ENCODE results near the gene PMPCA. TPM values are rescaled to one million over a fixed set of nuclear protein-coding genes. Genes with fewer than 3 reads are reported as not detected.

PMPCA gene
- total RNA-seq, 1 experiment from 2014 or later = 54.9 TPM

DNA sequence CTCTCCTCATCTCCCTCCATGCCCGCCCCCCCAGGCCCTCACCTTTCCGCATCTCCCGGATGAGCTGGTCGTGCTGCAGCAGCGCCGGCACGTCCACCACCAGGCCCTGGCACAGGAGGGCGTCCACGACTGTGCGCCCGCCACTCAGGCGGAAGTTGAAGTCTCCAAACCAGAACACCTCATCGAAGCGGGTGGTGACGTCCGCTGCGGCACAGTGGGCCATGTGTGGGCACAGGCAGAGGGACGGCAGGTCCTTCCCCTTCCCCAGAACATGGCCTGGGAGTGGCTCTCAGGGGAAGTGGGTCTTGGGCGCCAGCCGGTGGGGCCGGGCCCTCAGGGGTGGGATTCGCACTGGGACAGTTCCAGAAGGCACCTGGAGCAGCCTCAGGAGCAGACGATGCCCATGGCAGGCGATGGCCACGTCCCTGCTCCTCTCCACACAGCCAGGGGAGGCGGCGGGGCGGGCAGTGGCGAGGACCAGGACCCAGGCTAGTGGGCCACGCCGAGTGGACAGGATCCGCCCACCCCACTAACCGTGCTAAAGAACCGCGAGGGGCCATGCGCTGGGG, 21.4 kb downstream of the PMPCA start:
- no peak for TF ChIP-seq EZH2phosphoT487 (IDR thresholded peaks at IDR 0.05; ENCODE audit: borderline replicate concordance, low read length)
- no peak for TF ChIP-seq EZH2 (IDR thresholded peaks at IDR 0.05; ENCODE audit: low read length, unreplicated experiment)
- TF ChIP-seq, protein P1, sequence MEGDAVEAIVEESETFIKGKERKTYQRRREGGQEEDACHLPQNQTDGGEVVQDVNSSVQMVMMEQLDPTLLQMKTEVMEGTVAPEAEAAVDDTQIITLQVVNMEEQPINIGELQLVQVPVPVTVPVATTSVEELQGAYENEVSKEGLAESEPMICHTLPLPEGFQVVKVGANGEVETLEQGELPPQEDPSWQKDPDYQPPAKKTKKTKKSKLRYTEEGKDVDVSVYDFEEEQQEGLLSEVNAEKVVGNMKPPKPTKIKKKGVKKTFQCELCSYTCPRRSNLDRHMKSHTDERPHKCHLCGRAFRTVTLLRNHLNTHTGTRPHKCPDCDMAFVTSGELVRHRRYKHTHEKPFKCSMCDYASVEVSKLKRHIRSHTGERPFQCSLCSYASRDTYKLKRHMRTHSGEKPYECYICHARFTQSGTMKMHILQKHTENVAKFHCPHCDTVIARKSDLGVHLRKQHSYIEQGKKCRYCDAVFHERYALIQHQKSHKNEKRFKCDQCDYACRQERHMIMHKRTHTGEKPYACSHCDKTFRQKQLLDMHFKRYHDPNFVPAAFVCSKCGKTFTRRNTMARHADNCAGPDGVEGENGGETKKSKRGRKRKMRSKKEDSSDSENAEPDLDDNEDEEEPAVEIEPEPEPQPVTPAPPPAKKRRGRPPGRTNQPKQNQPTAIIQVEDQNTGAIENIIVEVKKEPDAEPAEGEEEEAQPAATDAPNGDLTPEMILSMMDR (conservative IDR thresholded peaks at IDR 0.05; ENCODE audit: low read depth, low read length) = no peak
- CTCF ChIA-PET = no interaction called here
- Histone ChIP-seq H3K36me3 (ENCODE audit: low read depth, low read length) (no peaks in the 10 kb centered on the region), H3K9me2 (replicated peaks; ENCODE audit: low read length) (no peaks in the 10 kb centered on the region), H3K27me3 (ENCODE audit: low read length) (no peaks in the 10 kb centered on the region), H3K9ac (ENCODE audit: low read length) (no peak overlapping the region), H3K9me3 (ENCODE audit: low read length) (no peaks in the 10 kb centered on the region), H3K27ac (ENCODE audit: low read length) (no peak overlapping the region), H3K4me2 (ENCODE audit: low read length) (no peak overlapping the region), H3F3A (ENCODE audit: low read length, unreplicated experiment) (no peaks in the 10 kb centered on the region), H3K4me1 (ENCODE audit: insufficient read depth, low read length) (0 out of 2 replicates have a peak, but pooled peaks cover 2% of the 10 kb centered on the region), H3K79me2 (ENCODE audit: low read length) (peaks cover 15% of the 10 kb centered on the region), H2AFZ (ENCODE audit: low read length) (no peak overlapping the region), H3K4me3 (ENCODE audit: low read length) (no peak overlapping the region), H4K20me1 (ENCODE audit: low read length) (peaks cover under 1% of the 10 kb centered on the region; the same call in 1 of the 2 replicates)
- DNase-seq = no peak
- ATAC-seq = no peak
- intact Hi-C loops (cut with micrococcal nuclease) = no loop called here
- no TSS peak for BruUV-seq (replicated peaks)
- POLR2A ChIA-PET (ENCODE audit: unreplicated experiment) = no interaction called here

- POLR2A ChIA-PET (ENCODE audit: unreplicated experiment) = no interaction called here
- TF ChIP-seq, protein P1 (conservative IDR thresholded peaks at IDR 0.05; ENCODE audit: low read depth, low read length) = no peak
- TF ChIP-seq EZH2 (IDR thresholded peaks at IDR 0.05; ENCODE audit: low read length, unreplicated experiment) (no peak), EZH2phosphoT487 (IDR thresholded peaks at IDR 0.05; ENCODE audit: borderline replicate concordance, low read length) (no peak)
- Histone ChIP-seq H3K4me1 (ENCODE audit: insufficient read depth, low read length) (peaks cover 10% of the 10 kb centered on the region), H3K36me3 (ENCODE audit: low read depth, low read length) (no peaks in the 10 kb centered on the region), H2AFZ (ENCODE audit: low read length) (no peak overlapping the region), H3K27ac (ENCODE audit: low read length) (no peak overlapping the region), H3K79me2 (ENCODE audit: low read length) (peaks cover 23% of the 10 kb centered on the region), H3F3A (ENCODE audit: low read length, unreplicated experiment) (no peaks in the 10 kb centered on the region), H3K9me3 (ENCODE audit: low read length) (no peaks in the 10 kb centered on the region), H3K9ac (ENCODE audit: low read length) (no peak overlapping the region), H3K4me2 (ENCODE audit: low read length) (no peak overlapping the region), H3K4me3 (ENCODE audit: low read length) (no peak overlapping the region), H3K27me3 (ENCODE audit: low read length) (no peaks in the 10 kb centered on the region), H3K9me2 (replicated peaks; ENCODE audit: low read length) (no peaks in the 10 kb centered on the region), H4K20me1 (ENCODE audit: low read length) (peaks cover 6% of the 10 kb centered on the region; the same call in 1 of the 2 replicates)
- no peak for ATAC-seq
- CTCF ChIA-PET = no interaction called here
- no TSS peak for BruUV-seq (replicated peaks)
- intact Hi-C loops (cut with micrococcal nuclease) = no loop called here
- no peak for DNase-seq
Measured at GRCh38 chr9:136432591-136432990, 22.1 kb downstream of the PMPCA start.

GRCh38 chr9:136433043-136433715, 22.7 kb downstream of the PMPCA start:
- Histone ChIP-seq H3K4me3 (ENCODE audit: low read length) (no peak overlapping the region), H3F3A (ENCODE audit: low read length, unreplicated experiment) (no peaks in the 10 kb centered on the region), H3K79me2 (ENCODE audit: low read length) (peaks cover 29% of the 10 kb centered on the region), H3K36me3 (ENCODE audit: low read depth, low read length) (no peaks in the 10 kb centered on the region), H2AFZ (ENCODE audit: low read length) (no peak overlapping the region), H3K4me2 (ENCODE audit: low read length) (no peak overlapping the region), H3K27ac (ENCODE audit: low read length) (no peak overlapping the region), H3K27me3 (ENCODE audit: low read length) (no peaks in the 10 kb centered on the region), H3K9ac (ENCODE audit: low read length) (no peak overlapping the region), H4K20me1 (ENCODE audit: low read length) (peaks cover 8% of the 10 kb centered on the region; the same call in 1 of the 2 replicates), H3K4me1 (ENCODE audit: insufficient read depth, low read length) (peaks cover 14% of the 10 kb centered on the region), H3K9me3 (ENCODE audit: low read length) (no peaks in the 10 kb centered on the region), H3K9me2 (replicated peaks; ENCODE audit: low read length) (no peaks in the 10 kb centered on the region)
- no peak for DNase-seq
- no peak for TF ChIP-seq EZH2 (IDR thresholded peaks at IDR 0.05; ENCODE audit: low read length, unreplicated experiment)
- TF ChIP-seq, protein P1 (conservative IDR thresholded peaks at IDR 0.05; ENCODE audit: low read depth, low read length) = no peak
- no peak for TF ChIP-seq EZH2phosphoT487 (IDR thresholded peaks at IDR 0.05; ENCODE audit: borderline replicate concordance, low read length)
- ChIA-PET CTCF (no interaction called here), POLR2A (ENCODE audit: unreplicated experiment) (no interaction called here)
- intact Hi-C loops (cut with micrococcal nuclease) = no loop called here
- no TSS peak for BruUV-seq (replicated peaks)
- ATAC-seq = no peak
